ENCODE measurements around the gene KRT15. TPM values are rescaled to one million over a fixed set of nuclear protein-coding genes. Genes with fewer than 3 reads are reported as not detected.

The KRT15 gene
- total and polyA plus RNA-seq, 4 donors, result 0.14 TPM; not detected in 3

- TF ChIP-seq, protein P1, sequence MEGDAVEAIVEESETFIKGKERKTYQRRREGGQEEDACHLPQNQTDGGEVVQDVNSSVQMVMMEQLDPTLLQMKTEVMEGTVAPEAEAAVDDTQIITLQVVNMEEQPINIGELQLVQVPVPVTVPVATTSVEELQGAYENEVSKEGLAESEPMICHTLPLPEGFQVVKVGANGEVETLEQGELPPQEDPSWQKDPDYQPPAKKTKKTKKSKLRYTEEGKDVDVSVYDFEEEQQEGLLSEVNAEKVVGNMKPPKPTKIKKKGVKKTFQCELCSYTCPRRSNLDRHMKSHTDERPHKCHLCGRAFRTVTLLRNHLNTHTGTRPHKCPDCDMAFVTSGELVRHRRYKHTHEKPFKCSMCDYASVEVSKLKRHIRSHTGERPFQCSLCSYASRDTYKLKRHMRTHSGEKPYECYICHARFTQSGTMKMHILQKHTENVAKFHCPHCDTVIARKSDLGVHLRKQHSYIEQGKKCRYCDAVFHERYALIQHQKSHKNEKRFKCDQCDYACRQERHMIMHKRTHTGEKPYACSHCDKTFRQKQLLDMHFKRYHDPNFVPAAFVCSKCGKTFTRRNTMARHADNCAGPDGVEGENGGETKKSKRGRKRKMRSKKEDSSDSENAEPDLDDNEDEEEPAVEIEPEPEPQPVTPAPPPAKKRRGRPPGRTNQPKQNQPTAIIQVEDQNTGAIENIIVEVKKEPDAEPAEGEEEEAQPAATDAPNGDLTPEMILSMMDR (IDR thresholded peaks at IDR 0.05; ENCODE audit: low read depth, low read length, missing input control), result no peak
Measured at GRCh38 chr17:41531993-41532392, 13.3 kb upstream of the KRT15 start (continued).

DNA sequence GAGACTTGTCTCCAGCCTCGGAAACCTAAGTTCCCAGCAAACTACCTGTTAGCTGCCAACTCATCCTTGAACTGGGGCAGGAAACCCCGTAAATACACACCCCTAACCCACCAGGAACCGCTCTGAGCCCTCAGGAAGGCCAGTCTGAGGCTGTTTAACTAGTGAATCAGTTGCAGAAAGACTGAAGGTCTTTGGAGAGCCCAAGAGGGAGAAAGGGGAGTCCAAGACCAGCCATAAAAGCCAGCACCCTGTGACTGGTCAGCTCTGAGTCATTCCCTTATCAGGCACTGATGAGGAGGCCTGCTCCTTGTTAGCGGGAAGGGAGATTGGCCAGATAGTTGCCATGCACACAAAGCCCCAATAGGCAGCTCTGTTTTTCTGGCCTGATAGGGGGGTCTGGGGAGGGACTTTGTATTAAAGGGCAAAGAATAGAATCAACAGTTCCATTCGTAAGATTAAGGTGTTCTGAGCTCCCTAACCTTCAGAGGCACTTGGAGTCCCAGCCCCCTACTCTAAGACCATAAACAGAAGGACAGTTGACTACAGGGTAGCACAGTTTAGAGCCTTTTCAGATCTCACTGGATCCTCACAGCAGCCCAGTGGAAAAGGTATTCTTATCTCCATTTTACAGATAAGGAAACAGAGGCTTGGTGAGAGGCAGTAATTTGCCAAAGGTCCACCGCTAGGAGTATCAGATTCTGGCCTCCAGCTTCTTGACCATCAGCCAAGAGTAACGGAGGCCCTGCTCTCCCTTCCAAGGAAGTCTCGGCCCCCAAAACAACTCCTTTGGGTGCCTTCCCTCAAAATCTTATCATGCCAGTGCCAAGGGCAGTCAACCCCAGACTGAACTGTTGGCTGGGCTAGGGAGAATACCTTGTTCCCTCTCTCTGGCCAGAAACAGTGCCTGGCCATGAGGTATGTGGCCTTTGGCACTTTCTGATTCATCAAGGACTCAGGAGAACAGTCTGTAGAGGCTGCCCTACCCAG is 11.7 kb upstream of the KRT15 start:
- no peak for DNase-seq (ENCODE audit: low spot score)
- Histone ChIP-seq H3K27me3 (ENCODE audit: control insufficient read depth in 4 of 4, insufficient read depth in 4 of 4, low read length in 3 of 4) (peaks cover 0 to 9% (median 6%) of the 10 kb centered on the region in 4 donors), H3K36me3 (ENCODE audit: control insufficient read depth in 4 of 4, insufficient read depth in 3 of 4, low read depth in 1 of 4, low read length in 3 of 4) (no peaks in the 10 kb centered on the region), H3K9ac (ENCODE audit: low read depth in 1 of 2, low read length in 2 of 2) (no peak overlapping the region), H3K9me3 (ENCODE audit: control insufficient read depth in 4 of 4, low read length in 3 of 4) (no peaks in the 10 kb centered on the region), H3K4me1 (ENCODE audit: control insufficient read depth in 4 of 4, insufficient read depth in 4 of 4, low read length in 3 of 4) (peaks cover 0 to 10% (median 4%) of the 10 kb centered on the region in 4 donors), H3K4me3 (ENCODE audit: low read depth in 1 of 3, low read length in 3 of 3) (no peak overlapping the region), H3K27ac (ENCODE audit: low read depth in 1 of 2, low read length in 2 of 2) (no peak overlapping the region)
- TF ChIP-seq GABPA (IDR thresholded peaks at IDR 0.05 in 1 of 2, conservative IDR thresholded peaks at IDR 0.05 in 1 of 2) (no peak), HNF4A (conservative IDR thresholded peaks at IDR 0.05) (no peak), SP1 (IDR thresholded peaks at IDR 0.05) (no peak), FOXA1 (IDR thresholded peaks at IDR 0.05) (no peak), HNF4G (IDR thresholded peaks at IDR 0.05) (no peak), RXRA (IDR thresholded peaks at IDR 0.05) (no peak), MAX (IDR thresholded peaks at IDR 0.05) (no peak)
- TF ChIP-seq, protein P2, sequence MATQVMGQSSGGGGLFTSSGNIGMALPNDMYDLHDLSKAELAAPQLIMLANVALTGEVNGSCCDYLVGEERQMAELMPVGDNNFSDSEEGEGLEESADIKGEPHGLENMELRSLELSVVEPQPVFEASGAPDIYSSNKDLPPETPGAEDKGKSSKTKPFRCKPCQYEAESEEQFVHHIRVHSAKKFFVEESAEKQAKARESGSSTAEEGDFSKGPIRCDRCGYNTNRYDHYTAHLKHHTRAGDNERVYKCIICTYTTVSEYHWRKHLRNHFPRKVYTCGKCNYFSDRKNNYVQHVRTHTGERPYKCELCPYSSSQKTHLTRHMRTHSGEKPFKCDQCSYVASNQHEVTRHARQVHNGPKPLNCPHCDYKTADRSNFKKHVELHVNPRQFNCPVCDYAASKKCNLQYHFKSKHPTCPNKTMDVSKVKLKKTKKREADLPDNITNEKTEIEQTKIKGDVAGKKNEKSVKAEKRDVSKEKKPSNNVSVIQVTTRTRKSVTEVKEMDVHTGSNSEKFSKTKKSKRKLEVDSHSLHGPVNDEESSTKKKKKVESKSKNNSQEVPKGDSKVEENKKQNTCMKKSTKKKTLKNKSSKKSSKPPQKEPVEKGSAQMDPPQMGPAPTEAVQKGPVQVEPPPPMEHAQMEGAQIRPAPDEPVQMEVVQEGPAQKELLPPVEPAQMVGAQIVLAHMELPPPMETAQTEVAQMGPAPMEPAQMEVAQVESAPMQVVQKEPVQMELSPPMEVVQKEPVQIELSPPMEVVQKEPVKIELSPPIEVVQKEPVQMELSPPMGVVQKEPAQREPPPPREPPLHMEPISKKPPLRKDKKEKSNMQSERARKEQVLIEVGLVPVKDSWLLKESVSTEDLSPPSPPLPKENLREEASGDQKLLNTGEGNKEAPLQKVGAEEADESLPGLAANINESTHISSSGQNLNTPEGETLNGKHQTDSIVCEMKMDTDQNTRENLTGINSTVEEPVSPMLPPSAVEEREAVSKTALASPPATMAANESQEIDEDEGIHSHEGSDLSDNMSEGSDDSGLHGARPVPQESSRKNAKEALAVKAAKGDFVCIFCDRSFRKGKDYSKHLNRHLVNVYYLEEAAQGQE (IDR thresholded peaks at IDR 0.05), result no peak
- TF ChIP-seq, protein P1 (IDR thresholded peaks at IDR 0.05; ENCODE audit: low read depth, low read length, missing input control), result no peak
- 79% methylated on average over 8 of the region's 8 CpGs for WGBS
